Caki2 (cell line): ENCODE data around the gene CCDC91. TPM values are rescaled to one million over a fixed set of nuclear protein-coding genes. Genes with fewer than 3 reads are reported as not detected.

ENCODE experiments used
- DNase-seq: peaks from one replicate; pipeline ENCODE4 v3.0.0-alpha.2; 2015; ENCODE audit warnings: low read depth
- in situ Hi-C: cut with HindIII; loops from 2 replicates; pipeline ENCODE4 v1.10.0; 2016; ENCODE audit warnings: low sequenced_read_pairs, low pct_unique_long_range_greater_than_20kb, mixed read lengths
- total RNA-seq: library from RNA; depleted of rRNA; stranded (reverse); fragments of >200 nt; shearing (Covaris generic); gene quantifications from 2 replicates; pipeline ENCODE4 v1.2.3, GENCODE V29; 2014; ENCODE audit warnings: low replicate concordance; rRNA removed

CCDC91 gene, protein sequence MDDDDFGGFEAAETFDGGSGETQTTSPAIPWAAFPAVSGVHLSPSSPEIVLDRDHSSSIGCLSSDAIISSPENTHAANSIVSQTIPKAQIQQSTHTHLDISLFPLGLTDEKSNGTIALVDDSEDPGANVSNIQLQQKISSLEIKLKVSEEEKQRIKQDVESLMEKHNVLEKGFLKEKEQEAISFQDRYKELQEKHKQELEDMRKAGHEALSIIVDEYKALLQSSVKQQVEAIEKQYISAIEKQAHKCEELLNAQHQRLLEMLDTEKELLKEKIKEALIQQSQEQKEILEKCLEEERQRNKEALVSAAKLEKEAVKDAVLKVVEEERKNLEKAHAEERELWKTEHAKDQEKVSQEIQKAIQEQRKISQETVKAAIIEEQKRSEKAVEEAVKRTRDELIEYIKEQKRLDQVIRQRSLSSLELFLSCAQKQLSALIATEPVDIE
- total RNA-seq, result 8.1 and 11.6 TPM in 2 replicates

DNA sequence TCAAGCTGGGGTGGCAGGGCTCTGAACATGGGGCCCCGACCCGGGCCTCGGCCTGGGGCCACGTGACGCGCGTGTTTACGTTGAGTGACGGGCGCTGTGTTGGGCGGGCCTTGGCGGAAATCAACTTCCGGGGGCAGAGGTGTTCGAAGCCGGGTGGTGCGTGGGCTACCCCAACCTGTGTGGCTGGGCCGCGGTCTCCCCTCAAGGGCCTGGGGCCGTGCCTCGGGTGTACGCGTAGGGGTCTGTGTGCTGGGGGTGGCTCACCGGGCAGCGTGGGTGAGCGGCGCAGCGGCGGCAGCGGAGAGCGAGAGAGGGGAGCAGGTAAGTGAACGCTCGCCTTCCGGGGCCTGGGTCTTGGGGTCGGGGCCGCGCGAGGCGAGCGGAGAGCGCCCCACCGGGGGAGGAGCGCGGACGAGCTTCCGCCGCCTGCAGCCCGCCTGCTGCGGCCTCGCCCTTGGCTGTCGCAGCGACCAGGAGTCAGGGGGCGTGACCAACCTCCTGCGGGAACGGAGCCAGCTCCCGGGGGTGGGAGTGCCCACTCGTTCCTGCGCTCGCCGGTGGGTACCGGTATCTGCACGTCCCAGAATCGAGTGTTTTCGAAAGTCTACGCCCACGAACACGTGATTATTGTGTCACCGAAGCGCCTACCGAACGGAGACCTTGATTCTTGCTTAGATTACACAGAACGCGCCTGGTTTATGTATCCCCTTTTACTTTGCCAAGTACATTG is at the start of gene CCDC91:
TSS of gene CCDC91 (plus strand) at position 136 of the 730 bp plus-strand sequence. CDS start 66,760 bp downstream, outside the sequence.
- DNase-seq, result peak; percentile 78
- in situ Hi-C loops, result no loop called here

DNA sequence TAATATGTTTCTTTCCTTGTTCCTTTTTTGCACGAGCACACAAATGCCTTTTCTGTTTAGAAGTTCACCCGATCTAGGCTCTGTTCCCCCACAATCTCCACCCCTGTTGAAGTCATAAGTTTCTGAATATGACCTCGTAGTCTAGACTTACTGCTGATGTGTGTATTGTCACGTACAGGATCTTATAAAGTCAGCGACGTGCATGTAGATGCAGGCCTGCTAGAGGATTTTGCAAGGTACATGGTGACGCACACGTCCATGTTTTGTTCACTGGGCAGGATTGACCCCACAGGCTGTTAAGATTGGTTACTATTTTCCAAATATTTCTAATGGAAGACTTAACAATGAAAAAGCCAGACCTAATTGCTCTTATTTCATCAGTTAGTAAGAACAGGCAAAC is 46.2 kb upstream of the CCDC91 start:
- in situ Hi-C loops, result no loop called here
- no peak for DNase-seq

DNA sequence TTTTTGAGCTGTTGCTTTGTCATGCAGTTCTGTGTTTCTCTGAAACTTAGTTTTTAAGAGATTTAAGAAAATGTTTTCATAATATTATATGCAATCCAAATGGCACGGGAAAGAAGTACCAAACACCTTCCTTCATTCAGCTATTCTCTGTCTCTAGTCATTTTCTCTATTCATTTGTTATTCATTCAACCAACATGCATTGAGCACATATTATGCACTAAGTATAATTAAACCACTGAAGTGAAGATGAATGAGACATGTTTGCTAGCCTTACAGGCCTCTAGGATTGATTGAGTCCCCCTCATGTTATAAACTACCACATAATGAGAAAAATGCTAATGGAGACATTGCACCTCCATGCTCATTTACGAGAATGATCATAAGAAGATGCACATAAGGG is 45.7 kb upstream of the CCDC91 start:
- no peak for DNase-seq
- in situ Hi-C loops, result no loop called here

- in situ Hi-C loops, result no loop called here
- no peak for DNase-seq
These were observed 45.0 kb upstream of the CCDC91 start for GRCh38 chr12:28145216-28145615.

- in situ Hi-C loops, result no loop called here
These were observed 41.0 kb upstream of the CCDC91 start for GRCh38 chr12:28149279-28149678.

DNA sequence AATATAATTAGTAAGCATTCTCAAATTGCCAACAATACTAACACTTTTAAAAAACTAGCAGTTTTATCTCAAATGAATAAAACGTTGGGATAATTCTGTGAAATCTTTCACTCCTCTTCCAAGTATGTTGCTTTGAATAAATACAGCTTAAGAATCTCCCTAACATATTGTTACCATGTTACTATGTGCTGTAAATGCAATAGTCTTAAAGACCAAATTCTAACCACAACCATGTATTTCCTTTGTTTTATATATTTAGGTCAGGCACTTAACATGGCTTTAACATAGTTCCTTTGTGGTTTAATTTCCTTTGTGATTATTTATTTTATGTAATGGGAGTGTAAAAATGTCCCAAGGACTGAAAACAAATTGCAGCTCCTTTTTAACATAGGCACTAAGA is 33.9 kb upstream of the CCDC91 start:
- in situ Hi-C loops, result no loop called here
- no peak for DNase-seq

More at GRCh38 chr12:28149279-28149678, 41.0 kb upstream of the CCDC91 start:
- no peak for DNase-seq

DNA sequence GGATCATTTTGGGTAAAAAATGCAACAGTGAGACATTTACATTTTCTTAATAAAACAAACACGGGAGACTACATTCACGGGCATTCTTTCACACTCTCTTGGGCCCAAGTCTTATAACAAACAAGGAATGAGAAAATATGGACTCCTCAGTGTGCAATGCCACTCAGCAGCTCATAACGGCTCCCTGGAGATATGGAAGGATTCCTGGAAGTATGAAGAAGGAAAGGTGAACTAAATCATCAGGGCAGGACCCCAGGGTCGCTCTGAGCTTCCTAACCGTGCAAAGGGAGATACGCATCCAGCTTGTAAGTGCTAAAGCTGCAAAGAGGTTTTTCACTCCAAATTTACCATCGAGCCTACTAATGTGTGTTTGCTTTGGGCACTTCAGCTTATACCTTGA is 33.5 kb upstream of the CCDC91 start:
- in situ Hi-C loops, result no loop called here
- DNase-seq, result no peak

DNA sequence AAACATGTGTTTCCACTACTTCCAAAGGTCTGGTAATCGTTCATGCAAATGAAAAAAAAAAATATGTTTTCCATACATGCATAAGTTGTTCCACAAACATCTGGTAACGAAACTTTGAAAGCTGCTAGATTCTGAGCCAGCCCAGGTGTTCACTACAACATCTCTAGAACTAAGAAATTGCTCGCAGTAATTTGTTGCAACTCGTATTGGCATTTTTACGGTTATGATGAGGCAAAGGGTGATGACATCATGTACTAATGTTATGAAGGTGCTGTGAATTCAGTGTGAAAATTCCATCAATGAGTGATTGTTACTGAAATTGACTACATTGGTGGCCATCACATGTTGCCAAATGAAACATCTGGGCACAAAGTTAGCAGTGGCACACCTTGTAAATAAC is 31.9 kb upstream of the CCDC91 start:
- no peak for DNase-seq
- in situ Hi-C loops, result no loop called here

DNA sequence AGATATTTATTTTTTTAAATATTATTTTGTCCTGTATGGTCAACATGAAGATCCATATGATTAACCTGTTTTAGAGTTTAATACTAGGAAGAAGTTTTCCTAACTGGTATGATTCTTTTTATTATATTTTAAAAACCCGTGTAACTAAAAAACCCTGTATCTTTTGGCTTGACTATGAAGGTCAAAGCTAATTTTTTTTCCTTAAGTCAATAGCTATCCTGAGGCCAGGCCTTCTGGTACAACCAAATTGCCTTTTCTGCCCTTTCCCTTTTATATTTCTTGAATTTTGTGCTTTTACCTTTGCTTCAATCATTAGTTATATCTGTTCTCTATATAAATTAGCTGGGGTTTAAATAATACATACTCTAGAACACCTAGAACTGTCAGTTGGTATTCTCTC is 30.6 kb upstream of the CCDC91 start:
- DNase-seq, result no peak
- in situ Hi-C loops, result no loop called here

DNA sequence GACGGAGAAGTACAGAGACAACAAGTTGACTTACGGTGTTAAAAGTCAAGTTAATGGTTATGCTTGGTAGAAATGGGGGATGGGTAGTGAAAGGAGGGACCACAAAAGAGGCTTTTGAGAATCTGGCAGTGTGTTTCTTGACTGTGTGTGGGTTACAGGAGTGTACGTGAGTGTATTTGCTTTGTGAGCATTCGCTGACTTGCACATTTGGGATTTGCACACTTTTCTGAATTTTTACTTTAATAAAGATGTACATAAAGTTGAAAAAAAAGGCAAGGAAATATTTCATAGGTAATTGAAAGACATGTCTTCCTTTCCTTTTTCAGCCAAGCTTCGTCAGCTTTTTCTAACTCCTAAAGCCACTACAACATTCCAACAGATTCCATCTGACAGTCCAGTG is 28.6 kb upstream of the CCDC91 start:
- in situ Hi-C loops, result no loop called here
- DNase-seq, result no peak

DNA sequence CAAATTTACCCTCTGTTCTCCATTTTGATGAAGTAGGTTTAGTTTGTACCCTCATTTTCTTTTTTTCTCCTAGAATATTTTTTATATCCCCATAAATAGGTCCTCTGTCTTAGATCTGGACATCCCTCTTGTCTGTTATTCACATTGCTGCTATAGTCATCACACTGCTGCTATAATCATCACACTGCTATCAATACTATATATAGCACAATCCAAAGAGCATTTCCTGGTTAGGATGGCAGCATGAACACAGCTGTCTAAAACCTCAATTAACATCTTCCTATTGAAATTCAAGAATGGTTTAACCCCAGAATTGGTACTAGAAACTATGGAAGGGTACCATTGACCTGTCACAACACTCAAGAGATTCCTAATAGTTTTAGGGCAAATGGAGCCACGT is 27.6 kb upstream of the CCDC91 start:
- no peak for DNase-seq
- in situ Hi-C loops, result no loop called here

- in situ Hi-C loops, result no loop called here
- DNase-seq, result peak; percentile 44
These were observed 25.5 kb upstream of the CCDC91 start for GRCh38 chr12:28164644-28165275.

DNA sequence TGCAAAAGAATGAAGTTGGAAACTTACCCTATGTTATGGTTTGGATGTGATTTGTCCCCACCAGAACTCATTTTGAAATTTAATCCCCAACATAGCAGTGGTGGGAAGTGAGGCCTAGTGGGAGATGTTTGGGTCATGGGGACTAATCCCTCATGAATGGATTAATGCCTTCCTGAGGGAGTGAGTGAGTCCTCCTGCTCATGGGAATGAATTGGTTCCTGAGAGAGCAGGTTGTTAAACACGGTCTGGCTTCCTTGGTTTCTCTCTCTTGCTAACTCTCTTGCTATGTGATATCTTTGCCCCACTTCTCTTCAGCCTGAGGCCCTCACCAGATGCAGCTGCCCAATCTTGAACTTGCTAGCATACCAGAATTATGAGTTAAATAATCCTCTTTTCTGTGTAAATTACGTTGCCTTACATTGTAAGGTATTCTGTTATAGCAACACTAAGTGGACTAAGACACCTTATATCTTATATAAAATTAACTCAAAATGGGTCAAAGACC is 22.2 kb upstream of the CCDC91 start:
- in situ Hi-C loops, result no loop called here
- DNase-seq, result no peak

DNA sequence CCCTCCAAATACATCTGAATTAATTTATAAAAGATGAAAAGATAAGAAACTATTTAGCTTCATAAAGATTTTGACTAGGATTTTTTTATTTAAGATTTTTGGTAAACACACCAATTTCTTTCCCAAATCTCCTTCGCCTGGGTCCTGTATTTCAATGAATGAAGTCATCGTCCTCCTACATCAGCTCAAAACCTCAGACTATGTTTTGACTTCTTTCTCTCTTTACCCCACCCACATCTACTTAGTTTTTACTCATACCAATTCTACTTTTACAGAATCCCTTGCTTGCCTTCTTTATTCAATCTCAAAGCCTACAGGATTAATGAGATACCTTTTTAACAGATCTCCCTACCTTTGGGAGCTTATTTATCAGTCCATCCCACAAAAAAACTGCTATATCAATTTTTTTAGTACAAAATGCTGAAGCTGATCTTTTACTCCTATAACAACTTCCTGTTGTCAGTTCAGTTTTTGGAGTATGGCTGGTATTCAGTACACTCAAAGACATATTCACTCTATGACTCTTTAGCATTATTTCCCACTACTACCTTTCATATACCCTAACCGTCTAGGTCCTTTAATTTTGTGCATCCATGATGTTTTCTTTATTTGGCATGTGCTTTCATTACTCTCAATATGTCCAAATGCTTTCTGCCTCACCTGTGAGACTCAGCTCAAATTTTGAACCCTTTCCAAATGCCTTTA is 18.7 kb upstream of the CCDC91 start:
- no peak for DNase-seq
- in situ Hi-C loops, result no loop called here

DNA sequence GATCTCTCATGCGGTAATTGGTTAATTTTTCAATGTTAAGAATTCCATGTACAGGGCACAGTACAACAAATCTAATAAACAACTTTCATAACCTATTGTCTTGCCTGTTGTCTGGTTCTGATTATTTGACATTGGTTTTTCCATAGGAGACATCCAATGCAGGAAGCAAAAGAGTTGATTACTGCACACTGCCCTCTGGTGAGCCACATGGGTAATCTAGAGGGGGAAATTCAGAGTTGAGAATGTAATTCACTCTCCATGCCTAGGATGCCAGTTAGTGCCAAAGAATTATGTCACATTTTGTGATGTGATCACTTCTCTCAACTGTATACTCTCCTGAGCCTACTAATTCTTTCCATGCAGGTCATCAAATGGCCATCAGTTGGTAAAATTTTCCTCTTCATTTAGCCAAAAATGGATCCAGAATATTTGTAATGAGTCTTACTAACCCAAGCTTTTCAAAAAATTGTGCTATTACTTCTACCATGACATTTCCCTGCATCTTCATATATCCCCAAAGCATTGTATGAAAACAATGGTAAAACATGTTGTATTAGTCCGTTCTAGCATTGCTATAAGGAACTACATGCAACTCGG is 17.7 kb upstream of the CCDC91 start:
- in situ Hi-C loops, result no loop called here
- peak; percentile 30 for DNase-seq

- in situ Hi-C loops, result no loop called here
- DNase-seq, result no peak
These were observed 16.8 kb upstream of the CCDC91 start for GRCh38 chr12:28173440-28173839.

- in situ Hi-C loops, result no loop called here
- no peak for DNase-seq
These were observed 15.1 kb upstream of the CCDC91 start for GRCh38 chr12:28175098-28175589.

- in situ Hi-C loops, result no loop called here
- no peak for DNase-seq
These were observed 14.0 kb upstream of the CCDC91 start for GRCh38 chr12:28176295-28176694.
